Neural progenitor cell (in vitro differentiated cells): ENCODE data around the gene AP2B1.

Experiments used
- CTCF ChIP-seq: fragments of 200-600 bp; sonication (generic); IDR thresholded peaks from 2 replicates; pipeline ENCODE4 v1.5.1; 2017; ENCODE audit warnings: antibody characterized with exemption, mild to moderate bottlenecking
- EZH2 ChIP-seq: fragments of 200-600 bp; sonication (generic); IDR thresholded peaks from 2 replicates; pipeline ENCODE4 v1.6.1; 2017; ENCODE audit warnings: antibody characterized with exemption, mild to moderate bottlenecking, moderate library complexity
- EZH2phosphoT487 ChIP-seq: fragments of 200-600 bp; sonication (generic); IDR thresholded peaks from 2 replicates; pipeline ENCODE4 v1.6.1; 2017; ENCODE audit warnings: antibody characterized with exemption

- no peak for TF ChIP-seq EZH2phosphoT487
- TF ChIP-seq CTCF, result no peak
- no peak for TF ChIP-seq EZH2
These were observed 16.6 kb downstream of the AP2B1 start for GRCh38 chr17:35603674-35604073.
